ENCODE results near the gene STXBP4. TPM values are rescaled to one million over a fixed set of nuclear protein-coding genes. Genes with fewer than 3 reads are reported as not detected.

Gene STXBP4
- 22.1 TPM for polyA plus RNA-seq (ENCODE audit: insufficient read length)
- long read RNA-seq, donor 1, full-length matches to known transcripts, result 1 of 1 reads
- long read RNA-seq, donor 1, partial matches to known transcripts, result 0 of 1 reads
- long read RNA-seq, donor 1, other reads (novel, unspliced or antisense), result 0 of 1 reads
- long read RNA-seq, donor 2, partial matches to known transcripts, result 0 of 1 reads
- long read RNA-seq, donor 2, other reads (novel, unspliced or antisense), result 0 of 1 reads
- long read RNA-seq, donor 3, result 0 reads
- long read RNA-seq, donor 4, result 0 reads
- long read RNA-seq, donor 5, full-length matches to known transcripts, result 1 of 1 reads
- long read RNA-seq, donor 5, partial matches to known transcripts, result 0 of 1 reads
- long read RNA-seq, donor 5, other reads (novel, unspliced or antisense), result 0 of 1 reads
- long read RNA-seq, donor 6, full-length matches to known transcripts, result 2 of 2 reads
- long read RNA-seq, donor 6, partial matches to known transcripts, result 0 of 2 reads
- long read RNA-seq, donor 6, other reads (novel, unspliced or antisense), result 0 of 2 reads
- long read RNA-seq, donor 7, full-length matches to known transcripts, result 6 of 6 reads
- long read RNA-seq, donor 7, partial matches to known transcripts, result 0 of 6 reads
- long read RNA-seq, donor 7, other reads (novel, unspliced or antisense), result 0 of 6 reads
- long read RNA-seq, donor 8, result 0 reads

- peak; percentile 98 for DNase-seq
Measured at GRCh38 chr17:54968262-54968987, at the start of gene STXBP4, which contains the start of gene COX11. Gene STXBP4, plus strand, starts transcription at chr17:54968765. Its CDS starts 17,455 bp downstream, at chr17:54986220. Gene COX11, minus strand, starts transcription at chr17:54968654. Its CDS starts 8 bp downstream, at chr17:54968646.

GRCh38 chr17:54919425-54919824, 49.1 kb upstream of the STXBP4 start:
- no peak for DNase-seq

GRCh38 chr17:54920819-54921218, 47.7 kb upstream of the STXBP4 start:
- DNase-seq, result no peak

GRCh38 chr17:54924405-54924804, 44.2 kb upstream of the STXBP4 start:
- DNase-seq, result no peak

GRCh38 chr17:54927525-54927924, 41.0 kb upstream of the STXBP4 start:
- no peak for DNase-seq

GRCh38 chr17:54932711-54933110, 35.9 kb upstream of the STXBP4 start:
- no peak for DNase-seq

- DNase-seq, result no peak
Measured at GRCh38 chr17:54933921-54934320, 34.6 kb upstream of the STXBP4 start.

- no peak for DNase-seq
Measured at GRCh38 chr17:54935471-54935870, 33.1 kb upstream of the STXBP4 start.

GRCh38 chr17:54937018-54937417, 31.5 kb upstream of the STXBP4 start:
- DNase-seq, result no peak

GRCh38 chr17:54937426-54937825, 31.1 kb upstream of the STXBP4 start:
- DNase-seq, result no peak

GRCh38 chr17:54941285-54941684, 27.3 kb upstream of the STXBP4 start:
- no peak for DNase-seq

GRCh38 chr17:54944796-54945195, 23.8 kb upstream of the STXBP4 start:
- DNase-seq, result no peak

GRCh38 chr17:54945231-54945630, 23.3 kb upstream of the STXBP4 start:
- DNase-seq, result no peak

GRCh38 chr17:54945671-54946070, 22.9 kb upstream of the STXBP4 start:
- no peak for DNase-seq

- DNase-seq, result no peak
Measured at GRCh38 chr17:54947396-54947795, 21.2 kb upstream of the STXBP4 start.

GRCh38 chr17:54948380-54948779, 20.2 kb upstream of the STXBP4 start:
- DNase-seq, result no peak

GRCh38 chr17:54950116-54950515, 18.4 kb upstream of the STXBP4 start:
- DNase-seq, result no peak

GRCh38 chr17:54951286-54951685, 17.3 kb upstream of the STXBP4 start:
- no peak for DNase-seq

GRCh38 chr17:54956791-54957190, 11.8 kb upstream of the STXBP4 start:
- no peak for DNase-seq

GRCh38 chr17:54967621-54968261, 824 bp upstream of the STXBP4 start:
- DNase-seq, result peak; percentile 52

GRCh38 chr17:54968988-54969332, 395 bp downstream of the STXBP4 start:
- DNase-seq, result no peak

All from left kidney (tissue), 8 donors.